GM12864 (cell line): ENCODE measurements around the gene ZNF837.

ENCODE experiments used
- DNase-seq: peaks from one replicate; pipeline ENCODE4 v3.0.0-alpha.2; 2011; ENCODE audit warnings: low read depth
- H3K4me3 ChIP-seq: 2 replicates; pipeline ENCODE4 v1.5.1; 2011; ENCODE audit warnings: mild to moderate bottlenecking, low read depth, low read length, control low read depth
- TF ChIP-seq, protein P1 (sequence below): IDR thresholded peaks from 2 replicates; pipeline ENCODE4 v1.5.1; 2011; ENCODE audit warnings: low read depth, mild to moderate bottlenecking, moderate library complexity, low read length, control low read depth, inconsistent platforms; ENCODE audit errors: missing control alignments

ZNF837 gene

DNA sequence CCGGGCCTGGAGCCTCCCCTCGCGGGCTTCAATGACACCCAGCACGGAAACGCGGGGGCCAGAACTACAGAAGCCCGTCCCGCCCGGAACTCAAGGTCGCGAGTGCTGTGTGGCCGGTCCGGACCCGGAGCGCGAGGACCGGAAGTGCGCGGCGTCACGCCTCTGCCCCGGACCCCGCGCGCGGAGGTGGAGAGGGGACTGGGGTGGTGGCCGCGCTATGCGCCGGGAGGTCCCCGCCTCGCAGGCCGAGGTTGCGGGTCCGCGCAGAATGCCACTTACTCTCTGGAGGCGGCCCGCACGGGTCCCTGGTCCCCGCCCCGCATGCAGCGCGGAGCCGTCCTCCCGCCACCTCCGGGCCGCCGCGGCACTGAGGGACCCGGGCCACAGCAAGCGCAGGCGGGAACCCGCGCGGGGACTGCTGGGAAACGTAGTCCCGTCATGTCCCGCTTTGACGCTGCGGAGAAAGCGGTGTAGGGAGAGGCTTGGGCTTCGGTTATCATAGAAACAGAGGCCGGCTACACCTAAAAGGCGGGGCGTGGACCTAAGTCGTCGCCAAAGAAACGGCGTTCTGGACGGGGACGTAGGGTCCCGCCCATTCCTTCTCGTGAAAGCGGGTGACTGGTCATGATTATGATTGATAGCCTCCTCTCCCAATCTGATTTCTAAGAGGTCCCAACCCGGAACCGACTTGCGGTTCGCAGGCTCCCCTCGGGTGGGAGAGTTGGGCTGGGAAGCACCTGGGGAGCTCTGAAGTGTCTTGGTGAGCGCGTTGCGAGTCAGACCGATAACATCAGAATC is at the start of gene ZNF837:
Gene ZNF837 (minus strand): TSS at position 369 of the 798 bp plus-strand sequence. CDS start 11,698 bp downstream, outside the sequence.
- TF ChIP-seq, protein P1, sequence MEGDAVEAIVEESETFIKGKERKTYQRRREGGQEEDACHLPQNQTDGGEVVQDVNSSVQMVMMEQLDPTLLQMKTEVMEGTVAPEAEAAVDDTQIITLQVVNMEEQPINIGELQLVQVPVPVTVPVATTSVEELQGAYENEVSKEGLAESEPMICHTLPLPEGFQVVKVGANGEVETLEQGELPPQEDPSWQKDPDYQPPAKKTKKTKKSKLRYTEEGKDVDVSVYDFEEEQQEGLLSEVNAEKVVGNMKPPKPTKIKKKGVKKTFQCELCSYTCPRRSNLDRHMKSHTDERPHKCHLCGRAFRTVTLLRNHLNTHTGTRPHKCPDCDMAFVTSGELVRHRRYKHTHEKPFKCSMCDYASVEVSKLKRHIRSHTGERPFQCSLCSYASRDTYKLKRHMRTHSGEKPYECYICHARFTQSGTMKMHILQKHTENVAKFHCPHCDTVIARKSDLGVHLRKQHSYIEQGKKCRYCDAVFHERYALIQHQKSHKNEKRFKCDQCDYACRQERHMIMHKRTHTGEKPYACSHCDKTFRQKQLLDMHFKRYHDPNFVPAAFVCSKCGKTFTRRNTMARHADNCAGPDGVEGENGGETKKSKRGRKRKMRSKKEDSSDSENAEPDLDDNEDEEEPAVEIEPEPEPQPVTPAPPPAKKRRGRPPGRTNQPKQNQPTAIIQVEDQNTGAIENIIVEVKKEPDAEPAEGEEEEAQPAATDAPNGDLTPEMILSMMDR: no peak
- peak within 1 kb of the TSS; percentile 74 for H3K4me3 ChIP-seq
- peak; percentile 100 for DNase-seq

DNA sequence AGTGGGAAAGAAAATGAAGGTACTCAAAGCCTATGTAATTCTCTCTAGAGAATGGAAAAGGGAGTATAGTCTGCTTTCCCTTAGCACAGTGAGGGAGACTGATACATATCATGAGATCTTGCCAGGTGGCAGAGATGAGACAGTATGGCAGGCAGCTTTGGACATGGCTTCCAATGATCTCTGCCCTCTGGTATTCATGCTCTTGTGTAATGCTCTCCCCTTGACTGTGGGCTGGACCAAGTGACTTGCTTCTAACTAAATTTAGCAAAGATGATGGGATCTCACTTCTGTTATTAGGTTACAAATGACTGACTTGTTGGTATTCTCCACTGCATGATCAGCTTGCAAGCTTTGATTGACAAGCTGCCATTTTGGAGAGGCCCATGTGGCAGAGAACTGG is 48.9 kb upstream of the ZNF837 start:
- no peak for DNase-seq
- TF ChIP-seq, protein P1: no peak
- no peak overlapping the region for H3K4me3 ChIP-seq

- no peak overlapping the region for H3K4me3 ChIP-seq
- no peak for DNase-seq
- TF ChIP-seq, protein P1: no peak
These were observed 47.8 kb upstream of the ZNF837 start for GRCh38 chr19:58428617-58429016.

- DNase-seq: no peak
- H3K4me3 ChIP-seq: no peak overlapping the region
- TF ChIP-seq, protein P1: no peak
These were observed 36.2 kb upstream of the ZNF837 start for GRCh38 chr19:58417071-58417470.

DNA sequence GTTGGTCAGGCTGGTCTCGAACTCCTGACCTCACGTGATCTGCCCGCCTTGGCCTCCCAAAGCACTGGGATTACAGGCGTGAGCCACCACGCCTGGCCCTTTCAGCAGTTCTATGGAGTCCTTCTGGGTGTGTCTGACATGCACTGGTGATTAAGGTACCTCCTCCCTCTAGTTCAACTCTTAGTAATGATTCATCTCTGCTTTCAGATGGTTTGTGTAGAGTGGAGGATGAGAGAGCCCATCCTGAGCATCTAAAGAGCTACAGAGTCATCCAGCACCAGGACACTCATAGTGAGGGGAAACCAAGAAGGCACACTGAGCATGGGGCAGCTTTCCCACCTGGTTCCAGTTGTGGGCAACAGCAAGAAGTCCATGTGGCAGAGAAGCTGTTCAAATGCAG is 35.8 kb upstream of the ZNF837 start:
- no peak overlapping the region for H3K4me3 ChIP-seq
- DNase-seq: no peak
- TF ChIP-seq, protein P1: no peak

DNA sequence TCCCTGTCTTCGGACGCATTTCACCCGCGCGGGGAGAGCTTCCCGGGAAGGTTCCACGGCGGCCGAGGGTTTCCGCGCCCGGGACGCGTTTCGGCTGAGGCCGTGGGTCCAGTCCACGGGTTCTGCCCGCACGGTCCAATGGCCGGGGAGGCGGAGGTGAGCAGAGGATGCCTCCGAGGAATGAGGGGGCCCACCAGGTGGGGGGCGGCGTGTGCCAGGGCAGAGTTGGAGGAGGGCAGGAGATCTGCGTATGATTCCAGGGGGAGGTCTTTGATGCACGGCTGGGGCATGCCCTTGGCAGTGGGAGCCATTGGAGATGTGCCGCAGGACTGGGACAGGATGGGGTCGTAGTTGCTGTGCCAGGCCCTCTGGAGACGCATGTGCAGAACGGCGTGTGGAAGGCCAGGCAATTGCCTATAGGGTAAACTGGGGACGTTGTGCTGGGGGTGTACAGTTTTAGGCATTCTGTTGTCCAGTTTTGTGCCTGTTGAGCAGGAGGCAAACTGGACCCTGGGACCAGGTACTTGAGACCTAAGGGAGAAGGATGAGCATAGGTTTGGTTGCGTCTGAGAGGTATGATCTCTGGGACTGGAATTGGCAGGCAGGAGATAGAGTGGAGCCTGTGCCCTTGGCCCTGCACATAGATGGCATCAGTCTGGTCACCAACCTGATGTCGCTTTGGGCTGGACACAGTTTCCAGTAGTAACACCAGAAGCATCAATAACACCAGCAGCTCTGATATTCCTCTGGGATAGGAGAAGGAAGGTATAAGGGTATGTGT is 28.4 kb upstream of the ZNF837 start:
- H3K4me3 ChIP-seq: peak overlapping the region; percentile 76
- TF ChIP-seq, protein P1: no peak
- no peak for DNase-seq
